Coronary artery (tissue), 2 donors: ENCODE results near the gene EIF2B2.

Source experiments
- DNase-seq: peaks from one replicate; pipeline ENCODE4 v3.0.0-alpha.2; 2017; ENCODE audit warnings: low spot score
- H3K27ac ChIP-seq, 2 donors: fragments of 200-600 bp; sonication (generic); one replicate each; pipeline ENCODE4 v1.5.1; 2016 to 2019
- H3K4me3 ChIP-seq: fragments of 200-600 bp; sonication (generic); 2 replicates; pipeline ENCODE4 v1.5.1; 2016; ENCODE audit warnings: mild to moderate bottlenecking, moderate library complexity
- TF ChIP-seq, protein P1 (sequence below): fragments of 200-600 bp; sonication (generic); IDR thresholded peaks from one replicate; pipeline ENCODE4 v1.5.1; 2019; ENCODE audit warnings: antibody characterized with exemption

EIF2B2 gene

DNA sequence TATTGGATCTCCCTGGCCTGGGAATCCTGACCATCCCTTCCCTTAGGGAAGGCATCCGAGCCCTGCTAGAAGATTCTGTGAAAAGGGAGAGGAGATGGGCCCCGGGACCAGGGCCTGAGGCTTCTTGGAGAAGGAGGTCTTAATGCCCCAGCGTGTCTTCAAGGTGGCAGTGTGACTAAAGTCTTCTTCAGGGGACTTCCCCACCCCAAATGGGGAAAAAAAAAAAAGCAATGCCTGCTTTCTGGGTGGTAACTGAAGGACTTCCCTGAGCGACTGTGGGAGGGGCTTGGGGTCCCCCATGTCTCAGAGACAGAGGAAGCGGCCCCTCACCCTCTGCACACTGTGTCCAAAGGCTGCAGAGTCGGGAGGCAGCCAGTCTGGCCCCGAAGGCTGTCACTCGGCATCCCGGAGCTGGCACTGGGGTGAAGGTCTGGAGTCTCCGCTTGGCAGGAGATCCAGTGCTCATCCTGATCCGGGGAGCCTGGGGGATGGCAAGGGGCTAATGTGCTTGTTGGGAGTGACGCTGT is 39.5 kb upstream of the EIF2B2 start:
- no peak overlapping the region for H3K27ac ChIP-seq
- no peak for DNase-seq

DNA sequence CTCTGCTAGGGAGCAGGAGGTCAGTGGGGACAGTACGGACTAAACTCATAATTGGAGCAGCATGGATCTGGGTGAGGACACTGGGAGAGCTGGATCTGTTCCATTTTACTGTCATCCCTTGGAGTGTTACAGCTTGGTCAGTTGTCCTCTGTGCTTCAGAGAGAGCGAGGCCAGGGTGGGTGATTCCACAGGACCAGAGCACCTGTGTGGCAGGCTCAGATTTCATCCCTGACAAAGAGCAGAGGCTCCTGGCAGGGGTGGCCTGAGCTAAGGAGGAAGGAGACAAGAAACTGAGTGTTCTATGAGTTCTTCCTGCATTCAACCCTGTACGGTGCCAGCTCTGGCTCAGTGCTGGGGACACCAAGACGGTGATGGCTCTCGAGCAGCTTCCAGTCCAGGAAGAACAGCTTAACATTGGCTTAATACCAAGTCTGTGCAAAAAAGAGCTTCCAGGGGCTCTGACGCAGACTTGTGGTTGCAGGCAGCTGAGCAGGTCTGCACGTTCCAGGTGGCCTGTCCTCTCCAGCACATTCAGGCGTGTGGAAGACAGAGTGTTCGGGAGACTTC is 38.9 kb upstream of the EIF2B2 start:
- DNase-seq: no peak
- no peak overlapping the region for H3K27ac ChIP-seq

More for the DNA sequence above, 39.5 kb upstream of the EIF2B2 start:
- TF ChIP-seq, protein P1, sequence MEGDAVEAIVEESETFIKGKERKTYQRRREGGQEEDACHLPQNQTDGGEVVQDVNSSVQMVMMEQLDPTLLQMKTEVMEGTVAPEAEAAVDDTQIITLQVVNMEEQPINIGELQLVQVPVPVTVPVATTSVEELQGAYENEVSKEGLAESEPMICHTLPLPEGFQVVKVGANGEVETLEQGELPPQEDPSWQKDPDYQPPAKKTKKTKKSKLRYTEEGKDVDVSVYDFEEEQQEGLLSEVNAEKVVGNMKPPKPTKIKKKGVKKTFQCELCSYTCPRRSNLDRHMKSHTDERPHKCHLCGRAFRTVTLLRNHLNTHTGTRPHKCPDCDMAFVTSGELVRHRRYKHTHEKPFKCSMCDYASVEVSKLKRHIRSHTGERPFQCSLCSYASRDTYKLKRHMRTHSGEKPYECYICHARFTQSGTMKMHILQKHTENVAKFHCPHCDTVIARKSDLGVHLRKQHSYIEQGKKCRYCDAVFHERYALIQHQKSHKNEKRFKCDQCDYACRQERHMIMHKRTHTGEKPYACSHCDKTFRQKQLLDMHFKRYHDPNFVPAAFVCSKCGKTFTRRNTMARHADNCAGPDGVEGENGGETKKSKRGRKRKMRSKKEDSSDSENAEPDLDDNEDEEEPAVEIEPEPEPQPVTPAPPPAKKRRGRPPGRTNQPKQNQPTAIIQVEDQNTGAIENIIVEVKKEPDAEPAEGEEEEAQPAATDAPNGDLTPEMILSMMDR: no peak
- H3K4me3 ChIP-seq: no peak overlapping the region

DNA sequence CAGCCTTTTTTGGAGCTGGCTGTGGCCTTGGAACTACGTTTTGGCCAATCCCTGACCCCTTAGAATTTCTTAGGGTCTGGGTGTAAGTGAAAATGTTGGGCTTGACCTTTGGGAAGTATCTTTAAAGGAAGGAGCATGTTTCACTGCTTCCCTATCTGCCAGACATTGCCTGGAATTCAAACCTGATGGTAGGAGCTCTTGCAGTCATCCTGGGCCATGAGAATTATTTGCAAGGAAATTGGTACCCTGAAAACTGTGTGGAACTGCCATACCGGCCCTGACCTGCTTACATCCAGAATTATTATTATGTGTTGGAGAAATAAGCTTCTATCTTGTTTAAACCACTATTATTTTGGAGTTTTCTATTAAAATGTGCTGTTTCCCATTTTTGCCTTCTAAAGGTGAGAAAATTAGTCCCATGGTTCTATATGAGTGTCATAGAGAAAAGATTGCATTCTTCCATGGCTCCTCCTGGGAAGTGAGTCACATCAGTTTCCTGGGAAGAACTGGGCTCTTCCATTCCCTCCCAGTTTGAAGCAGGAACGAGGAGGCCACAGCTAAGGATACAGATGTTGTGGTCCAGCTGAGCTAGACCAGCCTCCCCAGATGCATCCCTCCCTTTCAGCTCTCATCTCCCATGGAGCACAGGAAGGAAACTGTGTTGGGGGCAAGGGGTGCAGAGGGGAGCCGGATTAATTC is 37.8 kb upstream of the EIF2B2 start:
- Histone ChIP-seq H3K4me3 (no peak overlapping the region), H3K27ac (no peak overlapping the region)
- no peak for DNase-seq
- TF ChIP-seq, protein P1: no peak

More for the DNA sequence above, 38.9 kb upstream of the EIF2B2 start:
- TF ChIP-seq, protein P1: no peak
- no peak overlapping the region for H3K4me3 ChIP-seq

DNA sequence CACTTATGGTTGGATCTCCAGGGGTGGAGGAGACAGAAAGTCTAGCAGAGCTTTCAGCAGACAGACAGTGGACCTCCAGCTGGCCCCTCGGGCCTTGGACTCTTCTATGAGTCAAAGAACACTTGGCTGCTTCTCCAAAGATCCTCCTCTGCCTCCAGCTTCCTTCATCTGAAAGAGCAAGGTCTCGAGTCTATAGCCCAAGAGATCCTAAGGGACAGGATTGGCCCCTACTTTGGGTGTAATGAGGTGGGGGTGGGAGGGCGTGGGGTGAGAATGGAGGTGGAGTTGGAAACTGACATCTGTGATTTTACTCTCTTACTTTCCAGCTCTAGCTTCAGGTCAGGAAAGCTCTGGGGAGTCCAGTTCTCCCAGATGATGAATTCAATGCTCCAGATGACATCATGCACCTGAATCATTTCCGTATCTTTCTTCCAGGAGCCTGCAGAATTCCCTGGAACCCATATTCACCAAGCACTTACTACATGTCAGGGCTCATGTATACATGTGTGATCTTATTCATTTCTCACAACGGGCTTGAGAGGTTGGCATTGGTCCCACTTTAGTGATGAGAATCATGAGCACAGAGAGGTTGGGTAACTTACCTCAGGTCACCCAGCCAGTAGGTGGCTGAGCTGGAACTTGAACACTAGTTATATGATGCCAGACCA is 37.1 kb upstream of the EIF2B2 start:
- no peak overlapping the region for H3K4me3 ChIP-seq
- H3K27ac ChIP-seq: no peak overlapping the region
- DNase-seq: no peak
- TF ChIP-seq, protein P1: no peak

DNA sequence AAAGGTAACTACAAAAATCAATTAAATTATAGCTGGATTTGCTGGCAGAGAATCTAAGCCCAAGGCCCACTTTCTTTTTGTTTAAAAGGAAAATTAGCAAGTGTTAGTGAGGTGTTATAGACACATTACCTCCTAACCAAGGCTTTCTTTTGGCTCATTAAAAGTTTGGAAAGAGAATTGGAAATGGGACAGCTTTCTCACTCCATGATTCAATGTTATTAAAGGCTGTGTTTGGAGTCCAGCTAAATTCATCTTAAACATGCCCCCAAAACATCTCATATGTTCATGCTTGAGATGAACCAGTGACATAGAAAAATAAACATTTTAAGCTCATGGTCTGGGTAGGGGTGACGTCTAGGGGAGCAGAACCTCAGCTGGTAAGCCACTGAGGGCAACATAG is 33.9 kb upstream of the EIF2B2 start:
- no peak for DNase-seq
- TF ChIP-seq, protein P1: no peak
- Histone ChIP-seq H3K4me3 (no peak overlapping the region), H3K27ac (no peak overlapping the region)

DNA sequence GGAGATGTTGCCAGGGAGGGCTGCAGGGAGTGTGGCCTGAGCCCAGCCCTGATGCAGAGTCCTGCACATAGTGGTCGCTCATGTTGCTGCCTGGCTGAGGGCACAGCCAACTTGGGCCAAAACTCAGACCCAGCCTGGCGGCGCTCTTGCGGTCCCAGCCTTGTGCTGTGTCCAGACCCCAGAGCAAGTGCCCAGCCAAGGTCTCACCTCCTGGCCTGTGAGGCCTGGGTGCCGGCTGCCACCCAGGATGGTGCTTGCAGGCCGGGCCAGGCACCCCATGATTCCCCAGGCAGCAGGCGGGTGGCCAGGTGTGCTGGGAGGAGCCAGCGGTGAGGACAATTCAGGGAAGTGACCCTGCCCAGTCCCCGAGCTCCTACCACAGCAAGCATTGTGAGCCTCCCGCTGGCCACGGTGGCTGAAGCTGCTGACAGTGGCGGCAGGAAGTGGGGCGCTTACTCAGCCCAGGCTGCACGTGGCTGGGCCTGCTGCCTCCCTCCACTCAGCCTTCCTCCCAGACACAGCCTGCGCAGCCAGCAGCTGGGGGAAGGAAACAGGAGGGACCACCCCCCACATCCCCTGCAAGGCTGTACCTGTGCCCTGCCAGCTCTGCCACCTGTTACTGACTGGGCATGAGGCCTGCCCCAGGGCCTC is 29.6 kb upstream of the EIF2B2 start:
- H3K27ac ChIP-seq: peak overlapping the region in 1 of 2 donors; percentile 65

More for the DNA sequence above, 29.6 kb upstream of the EIF2B2 start:
- no peak for DNase-seq
- TF ChIP-seq, protein P1: no peak
- H3K4me3 ChIP-seq: no peak overlapping the region
